Kidney epithelial cell (primary cell): ENCODE data around the gene ZG16. TPM values are rescaled to one million over a fixed set of nuclear protein-coding genes. Genes with fewer than 3 reads are reported as not detected.

Source experiments
- DNase-seq: peaks from one replicate; pipeline ENCODE4 v3.0.0-alpha.2; 2010; ENCODE audit warnings: low read depth
- H3K27me3 ChIP-seq: 2 replicates; pipeline ENCODE4 v1.6.0; 2011; ENCODE audit warnings: low read length; ENCODE audit not compliant: control insufficient read depth, insufficient read depth
- H3K36me3 ChIP-seq: 2 replicates; pipeline ENCODE4 v1.5.1; 2011; ENCODE audit warnings: low read length; ENCODE audit not compliant: control insufficient read depth, insufficient read depth
- H3K4me3 ChIP-seq: 2 replicates; pipeline ENCODE4 v1.5.1; 2011; ENCODE audit warnings: low read depth, mild to moderate bottlenecking, control low read depth, low read length
- total RNA-seq: library from RNA; depleted of rRNA; stranded (reverse); fragments of >200 nt; gene quantifications from 2 replicates; pipeline ENCODE4 v1.2.3, GENCODE V29; 2015
- TF ChIP-seq, protein P1 (sequence below): IDR thresholded peaks from 2 replicates; pipeline ENCODE4 v1.5.1; 2011; ENCODE audit warnings: mild to moderate bottlenecking, moderate library complexity, low read length, control low read depth, inconsistent platforms; ENCODE audit not compliant: insufficient read depth, poor library complexity, severe bottlenecking

Gene ZG16
- total RNA-seq, 1 donor from 2014 or later: not detected

DNA sequence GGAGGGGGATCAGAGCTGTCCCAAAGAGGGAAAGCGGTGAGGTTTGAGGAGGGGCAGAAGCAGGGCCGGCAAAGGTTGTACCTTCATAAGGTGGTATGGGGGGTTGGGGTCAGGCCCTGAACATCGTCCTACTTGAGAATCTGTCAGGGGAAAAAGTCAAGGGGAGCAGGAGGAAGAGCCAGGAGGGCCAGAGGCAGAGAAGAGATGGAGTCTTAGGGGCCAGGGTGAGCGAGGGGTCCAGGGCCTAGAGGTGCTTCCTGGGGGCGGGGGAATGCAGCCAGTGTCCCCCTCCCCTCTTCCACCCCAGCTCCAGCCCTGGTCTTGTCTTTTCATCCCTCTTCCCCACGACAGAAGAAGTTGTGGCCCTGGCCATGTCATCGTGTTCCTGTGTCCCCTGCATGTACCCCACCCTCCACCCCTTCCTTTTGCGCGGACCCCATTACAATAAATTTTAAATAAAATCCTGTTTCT lies 32.7 kb downstream of the ZG16 start:
- H3K36me3 ChIP-seq: peaks cover 5% of the 10 kb centered on the region
- no peak for DNase-seq
- TF ChIP-seq, protein P1, sequence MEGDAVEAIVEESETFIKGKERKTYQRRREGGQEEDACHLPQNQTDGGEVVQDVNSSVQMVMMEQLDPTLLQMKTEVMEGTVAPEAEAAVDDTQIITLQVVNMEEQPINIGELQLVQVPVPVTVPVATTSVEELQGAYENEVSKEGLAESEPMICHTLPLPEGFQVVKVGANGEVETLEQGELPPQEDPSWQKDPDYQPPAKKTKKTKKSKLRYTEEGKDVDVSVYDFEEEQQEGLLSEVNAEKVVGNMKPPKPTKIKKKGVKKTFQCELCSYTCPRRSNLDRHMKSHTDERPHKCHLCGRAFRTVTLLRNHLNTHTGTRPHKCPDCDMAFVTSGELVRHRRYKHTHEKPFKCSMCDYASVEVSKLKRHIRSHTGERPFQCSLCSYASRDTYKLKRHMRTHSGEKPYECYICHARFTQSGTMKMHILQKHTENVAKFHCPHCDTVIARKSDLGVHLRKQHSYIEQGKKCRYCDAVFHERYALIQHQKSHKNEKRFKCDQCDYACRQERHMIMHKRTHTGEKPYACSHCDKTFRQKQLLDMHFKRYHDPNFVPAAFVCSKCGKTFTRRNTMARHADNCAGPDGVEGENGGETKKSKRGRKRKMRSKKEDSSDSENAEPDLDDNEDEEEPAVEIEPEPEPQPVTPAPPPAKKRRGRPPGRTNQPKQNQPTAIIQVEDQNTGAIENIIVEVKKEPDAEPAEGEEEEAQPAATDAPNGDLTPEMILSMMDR: no peak
- H3K27me3 ChIP-seq: no peaks in the 10 kb centered on the region
- no peak overlapping the region for H3K4me3 ChIP-seq

DNA sequence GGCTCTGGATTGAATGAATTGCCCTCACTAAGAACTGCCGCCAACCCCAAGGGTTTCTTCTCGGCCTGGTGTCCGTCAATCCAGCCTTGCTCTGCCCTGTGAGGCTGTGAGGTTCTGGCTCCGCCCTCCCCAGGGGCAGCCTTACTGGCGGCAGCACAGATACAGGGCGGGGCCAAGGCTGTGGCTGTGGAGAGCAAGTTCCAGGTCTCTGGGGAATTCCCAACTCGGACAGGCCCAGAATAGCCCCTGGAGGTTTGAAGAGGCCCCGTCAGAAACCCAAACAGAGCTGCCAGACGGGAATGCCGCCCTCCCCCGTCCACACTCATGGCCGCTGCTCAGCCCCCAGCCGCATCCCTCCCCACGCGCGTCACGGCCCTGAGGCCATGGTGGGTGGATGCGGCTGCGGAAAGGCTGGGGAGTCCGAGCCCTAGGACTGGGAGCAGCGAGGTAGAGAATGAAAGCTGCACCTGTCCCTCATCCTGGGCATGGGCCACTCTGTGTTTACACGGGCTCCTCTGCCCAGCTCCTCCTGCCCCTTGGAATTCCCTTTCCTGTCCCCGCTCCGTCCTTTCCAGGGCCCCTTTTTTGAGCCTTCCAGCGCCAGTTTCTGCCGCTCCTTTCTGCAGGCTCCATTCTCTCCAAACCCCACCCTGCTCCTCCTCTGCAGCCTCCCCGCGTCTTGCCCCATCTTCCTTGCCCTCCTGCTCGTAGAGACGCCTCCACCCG lies 33.3 kb downstream of the ZG16 start:
- peak; percentile 93 for DNase-seq
- H3K4me3 ChIP-seq: peak overlapping the region; percentile 33
- TF ChIP-seq, protein P1: no peak
- H3K27me3 ChIP-seq: no peaks in the 10 kb centered on the region
- peaks cover 5% of the 10 kb centered on the region for H3K36me3 ChIP-seq

DNA sequence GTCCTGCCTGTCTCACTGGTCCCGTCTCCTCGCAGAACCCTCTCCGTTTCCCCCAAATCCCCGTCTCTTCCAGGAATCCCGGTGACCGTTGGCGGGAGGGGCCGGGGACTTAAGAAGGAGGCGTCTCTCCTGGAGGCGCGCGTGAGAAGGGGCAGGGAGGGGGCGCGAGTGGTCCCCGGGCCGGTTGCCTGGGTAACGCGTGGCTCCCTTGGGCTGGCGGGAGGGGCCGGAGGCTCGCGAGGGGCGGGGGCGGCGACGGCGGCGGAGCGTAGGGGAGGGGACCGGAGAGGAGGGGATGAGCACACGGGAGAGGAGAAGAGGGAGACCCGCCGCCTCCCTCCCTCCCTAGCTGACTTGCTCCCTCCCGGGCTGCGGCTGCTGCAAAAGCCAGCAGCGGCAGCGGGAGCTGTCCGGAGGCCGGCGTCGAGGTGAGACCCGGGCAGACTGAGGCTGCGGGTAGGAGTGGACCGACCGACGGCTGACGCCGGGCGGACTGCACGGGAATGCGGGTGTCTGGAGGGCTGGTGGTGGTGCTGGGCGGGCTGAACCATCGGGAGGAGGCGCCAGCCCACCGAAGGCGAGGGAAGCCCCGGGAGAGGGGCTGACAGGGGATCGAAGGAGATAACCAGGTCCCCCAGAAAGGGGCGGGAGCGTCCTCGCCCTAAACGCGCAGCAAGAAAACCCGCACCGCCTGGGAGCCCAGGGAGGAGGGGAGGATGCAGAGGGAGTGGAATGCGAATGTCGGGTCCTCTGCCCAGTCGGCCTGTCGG lies 34.0 kb downstream of the ZG16 start, which contains the start of gene PRRT2:
Gene PRRT2 (plus strand): TSS at position 298 of the 770 bp plus-strand sequence. CDS start 862 bp downstream, outside the sequence.
- no peaks in the 10 kb centered on the region for H3K27me3 ChIP-seq
- peak within 1 kb of the TSS; percentile 33 for H3K4me3 ChIP-seq
- peaks cover 5% of the 10 kb centered on the region for H3K36me3 ChIP-seq
- TF ChIP-seq, protein P1: no peak
- DNase-seq: no peak

DNA sequence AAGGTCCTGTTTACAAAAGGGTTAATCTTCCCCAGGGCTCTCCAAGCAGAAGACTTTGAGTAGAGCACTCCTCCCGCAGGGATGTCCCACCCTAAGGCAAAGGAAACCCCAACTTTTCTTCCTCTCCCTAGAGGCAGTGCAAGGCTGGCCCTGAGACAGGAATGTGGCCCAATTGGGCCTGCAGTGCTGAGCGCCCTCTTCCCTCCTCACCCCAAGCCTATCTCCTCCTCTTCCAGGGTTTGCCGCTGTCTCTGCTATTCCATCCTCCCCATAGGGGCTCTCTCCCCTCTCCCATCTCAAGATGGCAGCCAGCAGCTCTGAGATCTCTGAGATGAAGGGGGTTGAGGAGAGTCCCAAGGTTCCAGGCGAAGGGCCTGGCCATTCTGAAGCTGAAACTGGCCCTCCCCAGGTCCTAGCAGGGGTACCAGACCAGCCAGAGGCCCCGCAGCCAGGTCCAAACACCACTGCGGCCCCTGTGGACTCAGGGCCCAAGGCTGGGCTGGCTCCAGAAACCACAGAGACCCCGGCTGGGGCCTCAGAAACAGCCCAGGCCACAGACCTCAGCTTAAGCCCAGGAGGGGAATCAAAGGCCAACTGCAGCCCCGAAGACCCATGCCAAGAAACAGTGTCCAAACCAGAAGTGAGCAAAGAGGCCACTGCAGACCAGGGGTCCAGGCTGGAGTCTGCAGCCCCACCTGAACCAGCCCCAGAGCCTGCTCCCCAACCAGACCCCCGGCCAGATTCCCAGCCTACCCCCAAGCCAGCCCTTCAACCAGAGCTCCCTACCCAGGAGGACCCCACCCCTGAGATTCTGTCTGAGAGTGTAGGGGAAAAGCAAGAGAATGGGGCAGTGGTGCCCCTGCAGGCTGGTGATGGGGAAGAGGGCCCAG lies 34.9 kb downstream of the ZG16 start:
- Histone ChIP-seq H3K27me3 (no peaks in the 10 kb centered on the region), H3K36me3 (peaks cover 5% of the 10 kb centered on the region), H3K4me3 (peak overlapping the region; percentile 33)
- no peak for DNase-seq
- TF ChIP-seq, protein P1: no peak

DNA sequence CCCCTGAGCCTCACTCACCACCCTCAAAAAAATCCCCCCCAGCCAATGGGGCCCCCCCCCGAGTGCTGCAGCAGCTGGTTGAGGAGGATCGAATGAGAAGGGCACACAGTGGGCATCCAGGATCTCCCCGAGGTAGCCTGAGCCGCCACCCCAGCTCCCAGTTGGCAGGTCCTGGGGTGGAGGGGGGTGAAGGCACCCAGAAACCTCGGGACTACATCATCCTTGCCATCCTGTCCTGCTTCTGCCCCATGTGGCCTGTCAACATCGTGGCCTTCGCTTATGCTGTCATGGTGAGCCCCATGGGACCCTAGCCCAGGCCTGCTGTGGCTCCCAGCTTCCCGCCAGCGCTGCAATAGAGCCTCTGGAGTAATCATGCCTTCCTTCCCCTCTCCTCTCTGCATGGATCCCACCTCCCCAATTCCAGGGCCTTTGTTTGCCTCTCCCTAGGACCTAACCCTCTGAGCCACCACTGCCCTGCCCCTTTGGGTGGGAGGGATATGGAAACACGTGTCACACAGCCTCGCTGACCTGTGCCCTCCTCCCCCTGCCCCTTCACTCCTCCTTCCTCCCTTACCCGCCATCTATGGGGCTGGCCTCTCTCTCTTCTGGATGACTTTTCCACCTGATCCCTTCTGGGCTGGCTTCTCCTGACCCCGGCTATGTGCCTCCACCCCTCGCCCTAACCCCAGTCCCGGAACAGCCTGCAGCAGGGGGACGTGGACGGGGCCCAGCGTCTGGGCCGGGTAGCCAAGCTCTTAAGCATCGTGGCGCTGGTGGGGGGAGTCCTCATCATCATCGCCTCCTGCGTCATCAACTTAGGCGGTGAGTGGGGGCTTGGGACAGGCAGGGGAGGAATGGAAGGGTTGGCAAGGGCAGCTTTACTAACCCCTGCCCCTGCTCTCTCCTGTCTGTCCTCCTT lies 35.8 kb downstream of the ZG16 start:
- DNase-seq: no peak
- TF ChIP-seq, protein P1: no peak
- Histone ChIP-seq H3K27me3 (no peaks in the 10 kb centered on the region), H3K4me3 (no peak overlapping the region), H3K36me3 (peaks cover 1% of the 10 kb centered on the region)
